Kidney epithelial cell (primary cell): Measurements from ENCODE around the gene ORMDL2. TPM values are rescaled to one million over a fixed set of nuclear protein-coding genes. Genes with fewer than 3 reads are reported as not detected.

Experiments used
- DNase-seq: peaks from one replicate; pipeline ENCODE4 v3.0.0-alpha.2; 2010; ENCODE audit warnings: low read depth
- H3K27me3 ChIP-seq: 2 replicates; pipeline ENCODE4 v1.6.0; 2011; ENCODE audit warnings: low read length; ENCODE audit not compliant: control insufficient read depth, insufficient read depth
- H3K36me3 ChIP-seq: 2 replicates; pipeline ENCODE4 v1.5.1; 2011; ENCODE audit warnings: low read length; ENCODE audit not compliant: control insufficient read depth, insufficient read depth
- H3K4me3 ChIP-seq: 2 replicates; pipeline ENCODE4 v1.5.1; 2011; ENCODE audit warnings: low read depth, mild to moderate bottlenecking, control low read depth, low read length
- total RNA-seq: library from RNA; depleted of rRNA; stranded (reverse); fragments of >200 nt; gene quantifications from 2 replicates; pipeline ENCODE4 v1.2.3, GENCODE V29; 2015
- TF ChIP-seq, protein P1 (sequence below): IDR thresholded peaks from 2 replicates; pipeline ENCODE4 v1.5.1; 2011; ENCODE audit warnings: mild to moderate bottlenecking, moderate library complexity, low read length, control low read depth, inconsistent platforms; ENCODE audit not compliant: insufficient read depth, poor library complexity, severe bottlenecking

The ORMDL2 gene
- total RNA-seq, 1 donor from 2014 or later: 37.0 TPM

DNA sequence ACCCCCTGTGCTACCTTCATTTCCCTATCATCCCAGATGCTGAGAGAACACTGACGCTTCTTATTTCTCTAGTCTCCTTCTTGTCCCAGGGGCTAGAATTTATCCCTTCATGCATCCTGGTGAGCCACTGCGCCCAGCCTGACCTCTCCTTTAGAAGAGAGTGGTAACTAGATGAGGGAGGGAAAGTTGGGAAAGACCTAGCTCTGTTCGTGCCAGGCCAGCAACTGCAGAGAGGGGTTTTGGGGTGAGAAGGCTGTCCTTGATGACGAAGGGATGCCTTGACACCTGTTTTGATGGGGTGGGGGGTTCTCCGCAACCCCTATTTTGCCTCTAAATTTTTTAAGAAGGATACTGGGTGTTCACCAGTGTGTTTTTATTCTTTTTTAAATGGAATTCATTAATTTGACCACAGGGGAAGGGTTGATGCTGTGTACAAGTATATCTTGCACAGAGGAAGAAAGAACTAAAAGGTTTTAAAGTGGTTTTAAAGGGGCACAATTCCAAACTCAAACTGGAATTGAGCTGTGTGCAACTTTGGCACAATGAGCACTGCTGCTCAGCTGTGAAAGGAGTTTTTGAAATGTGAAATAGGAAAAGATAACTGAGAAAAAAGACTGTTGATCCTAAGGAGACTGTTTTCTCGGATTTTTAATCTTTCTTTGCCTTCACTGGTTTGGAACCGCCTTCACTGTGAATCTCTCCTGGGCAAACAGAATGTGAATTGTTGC lies 31.9 kb downstream of the ORMDL2 start:
- TF ChIP-seq, protein P1, sequence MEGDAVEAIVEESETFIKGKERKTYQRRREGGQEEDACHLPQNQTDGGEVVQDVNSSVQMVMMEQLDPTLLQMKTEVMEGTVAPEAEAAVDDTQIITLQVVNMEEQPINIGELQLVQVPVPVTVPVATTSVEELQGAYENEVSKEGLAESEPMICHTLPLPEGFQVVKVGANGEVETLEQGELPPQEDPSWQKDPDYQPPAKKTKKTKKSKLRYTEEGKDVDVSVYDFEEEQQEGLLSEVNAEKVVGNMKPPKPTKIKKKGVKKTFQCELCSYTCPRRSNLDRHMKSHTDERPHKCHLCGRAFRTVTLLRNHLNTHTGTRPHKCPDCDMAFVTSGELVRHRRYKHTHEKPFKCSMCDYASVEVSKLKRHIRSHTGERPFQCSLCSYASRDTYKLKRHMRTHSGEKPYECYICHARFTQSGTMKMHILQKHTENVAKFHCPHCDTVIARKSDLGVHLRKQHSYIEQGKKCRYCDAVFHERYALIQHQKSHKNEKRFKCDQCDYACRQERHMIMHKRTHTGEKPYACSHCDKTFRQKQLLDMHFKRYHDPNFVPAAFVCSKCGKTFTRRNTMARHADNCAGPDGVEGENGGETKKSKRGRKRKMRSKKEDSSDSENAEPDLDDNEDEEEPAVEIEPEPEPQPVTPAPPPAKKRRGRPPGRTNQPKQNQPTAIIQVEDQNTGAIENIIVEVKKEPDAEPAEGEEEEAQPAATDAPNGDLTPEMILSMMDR: no peak

DNA sequence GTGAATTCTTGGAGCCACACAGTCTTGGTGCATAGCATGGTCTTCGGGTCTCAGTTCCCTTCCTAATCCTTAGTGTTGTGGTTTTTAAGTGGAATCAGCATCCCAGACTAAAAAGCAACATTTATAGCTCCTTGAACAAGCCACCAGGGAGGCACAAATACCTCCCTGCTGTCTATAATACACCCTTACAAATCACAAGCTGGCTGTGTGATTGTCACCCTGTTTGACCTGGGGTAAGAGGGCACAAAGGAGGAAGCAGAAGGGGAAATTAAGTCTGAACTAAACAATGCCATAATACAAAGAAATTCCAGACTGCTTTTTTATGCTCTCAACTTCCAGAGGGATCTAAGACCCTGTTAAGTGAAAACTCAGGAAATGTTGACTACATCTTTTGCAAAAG lies 32.6 kb downstream of the ORMDL2 start:
- H3K36me3 ChIP-seq: no peaks in the 10 kb centered on the region
- H3K27me3 ChIP-seq: no peaks in the 10 kb centered on the region
- no peak overlapping the region for H3K4me3 ChIP-seq
- TF ChIP-seq, protein P1: no peak
- DNase-seq: no peak

More for the DNA sequence above, 31.9 kb downstream of the ORMDL2 start:
- H3K27me3 ChIP-seq: no peaks in the 10 kb centered on the region
- H3K36me3 ChIP-seq: no peaks in the 10 kb centered on the region
- DNase-seq: no peak
- no peak overlapping the region for H3K4me3 ChIP-seq

- Histone ChIP-seq H3K36me3 (no peaks in the 10 kb centered on the region), H3K4me3 (no peak overlapping the region), H3K27me3 (no peaks in the 10 kb centered on the region)
- TF ChIP-seq, protein P1: no peak
- no peak for DNase-seq
Measured at GRCh38 chr12:55850893-55851292, 33.1 kb downstream of the ORMDL2 start.

- no peaks in the 10 kb centered on the region for H3K36me3 ChIP-seq
- no peak for DNase-seq
- no peaks in the 10 kb centered on the region for H3K27me3 ChIP-seq
- TF ChIP-seq, protein P1: no peak
- no peak overlapping the region for H3K4me3 ChIP-seq
Measured at GRCh38 chr12:55852740-55853139, 34.9 kb downstream of the ORMDL2 start.

GRCh38 chr12:55861396-55861795 lies 43.6 kb downstream of the ORMDL2 start:
- Histone ChIP-seq H3K27me3 (no peaks in the 10 kb centered on the region), H3K4me3 (no peak overlapping the region), H3K36me3 (no peaks in the 10 kb centered on the region)
- TF ChIP-seq, protein P1: no peak
- DNase-seq: no peak

- DNase-seq: no peak
- Histone ChIP-seq H3K36me3 (no peaks in the 10 kb centered on the region), H3K4me3 (no peak overlapping the region), H3K27me3 (no peaks in the 10 kb centered on the region)
- TF ChIP-seq, protein P1: no peak
Measured at GRCh38 chr12:55861871-55862270, 44.0 kb downstream of the ORMDL2 start.
